Keratinocyte (primary cell): Measurements from ENCODE around the gene GCNT4. TPM values are rescaled to one million over a fixed set of nuclear protein-coding genes. Genes with fewer than 3 reads are reported as not detected.

ENCODE experiments used
- DNase-seq: peaks from one replicate; pipeline ENCODE4 v3.0.0-alpha.2; 2011; ENCODE audit warnings: low read depth, missing footprints, low spot score
- FAIRE-seq: peaks from 2 replicates; lab custom pipeline; 2011; peaks lifted over from hg19 to GRCh38; lab: Jason Lieb, UNC
- H2AFZ ChIP-seq: 2 replicates; pipeline ENCODE4 v1.6.0; 2012; ENCODE audit warnings: low read length, control low read depth, inconsistent platforms; ENCODE audit not compliant: control insufficient read depth
- H3K27ac ChIP-seq: 2 replicates; pipeline ENCODE4 v1.5.1; 2011; ENCODE audit warnings: low read length; ENCODE audit not compliant: control insufficient read depth, insufficient read depth
- H3K27me3 ChIP-seq: 3 replicates; pipeline ENCODE4 v1.6.0; 2011; ENCODE audit warnings: low read length; ENCODE audit not compliant: control insufficient read depth, insufficient read depth; ENCODE audit errors: extremely low read depth
- H3K36me3 ChIP-seq, 2 experiments: 2 replicates in 1 of 2; 3 replicates in 1 of 2; pipeline ENCODE4 v1.5.1; 2011; ENCODE audit warnings: low read length in 2 of 2, mild to moderate bottlenecking in 1 of 2; ENCODE audit not compliant: control insufficient read depth in 2 of 2, insufficient read depth in 2 of 2; ENCODE audit errors: extremely low read depth in 1 of 2
- H3K4me1 ChIP-seq: 3 replicates; pipeline ENCODE4 v1.5.1; 2011; ENCODE audit warnings: low read length; ENCODE audit not compliant: control insufficient read depth, insufficient read depth; ENCODE audit errors: extremely low read depth
- H3K4me2 ChIP-seq: 3 replicates; pipeline ENCODE4 v1.6.0; 2011; ENCODE audit warnings: low read depth, low read length; ENCODE audit not compliant: control insufficient read depth, insufficient read depth; ENCODE audit errors: extremely low read depth
- H3K4me3 ChIP-seq, 3 experiments: fragments of 200-600 bp in 1 of 3; sonication (generic) in 1 of 3; 2 replicates in 2 of 3; 3 replicates in 1 of 3; pipeline ENCODE4 v1.5.1; 2011 to 2016; ENCODE audit warnings: low read length in 3 of 3, mild to moderate bottlenecking in 3 of 3, control low read depth in 2 of 3, inconsistent platforms in 1 of 3, low read depth in 1 of 3, mixed read lengths in 1 of 3, mixed run types in 1 of 3, moderate library complexity in 1 of 3; ENCODE audit not compliant: control insufficient read depth in 2 of 3, insufficient read depth in 2 of 3; ENCODE audit errors: extremely low read depth in 1 of 3
- H3K79me2 ChIP-seq: 2 replicates; pipeline ENCODE4 v1.6.0; 2012; ENCODE audit warnings: low read length; ENCODE audit not compliant: control insufficient read depth, insufficient read depth
- H3K9ac ChIP-seq: 3 replicates; pipeline ENCODE4 v1.6.0; 2011; ENCODE audit warnings: low read length; ENCODE audit not compliant: control insufficient read depth, insufficient read depth; ENCODE audit errors: extremely low read depth
- H3K9me1 ChIP-seq: 3 replicates; pipeline ENCODE4 v1.6.0; 2011; ENCODE audit warnings: low read length; ENCODE audit not compliant: control insufficient read depth, insufficient read depth; ENCODE audit errors: extremely low read depth
- H3K9me3 ChIP-seq: 2 replicates; pipeline ENCODE4 v1.5.1; 2012; ENCODE audit warnings: low read depth, low read length; ENCODE audit not compliant: control insufficient read depth
- H4K20me1 ChIP-seq: 3 replicates; pipeline ENCODE4 v1.6.0; 2011; ENCODE audit warnings: low read length; ENCODE audit not compliant: control insufficient read depth, insufficient read depth; ENCODE audit errors: extremely low read depth
- CTCF ChIP-seq, 3 experiments: IDR thresholded peaks in 1 of 3; conservative IDR thresholded peaks in 1 of 3; optimal IDR thresholded peaks in 1 of 3; 2 replicates in 2 of 3; 3 replicates in 1 of 3; pipeline versions ENCODE3 to v1.5.1; 2011; ENCODE audit warnings: low read length in 3 of 3, mild to moderate bottlenecking in 3 of 3, moderate library complexity in 2 of 3, control low read depth in 1 of 3, inconsistent platforms in 1 of 3; ENCODE audit not compliant: insufficient read depth in 2 of 3; ENCODE audit errors: extremely low read depth in 1 of 3
- EZH2 ChIP-seq: IDR thresholded peaks from one replicate; pipeline ENCODE4 v1.6.1; 2012; ENCODE audit warnings: inconsistent platforms, mild to moderate bottlenecking, low read length, moderate library complexity
- dilution Hi-C: fragments of 300-500 bp; cut with MboI; formaldehyde crosslinking; loops from one replicate; pipeline ENCODE4 v1.7.0; 2020; ENCODE audit warnings: low sequenced_read_pairs; ENCODE audit not compliant: extremely low pct_ligation_motif_present
- polyA plus RNA-seq, 5 experiments: library from polyadenylated mRNA; depleted of rRNA in 3 of 5; stranded (reverse) in 3 of 5; stranded (forward) in 1 of 5; unstranded in 1 of 5; fragments of >200 nt; gene quantifications; 1 replicate in 1 of 5; 2 replicates in 3 of 5; 3 replicates in 1 of 5; pipeline versions ENCODE4 v1.2.1 to v1.2.3, GENCODE V29; 2011 to 2012; ENCODE audit warnings: missing spikeins in 2 of 5, low read depth in 1 of 5, low replicate concordance in 1 of 5

Gene GCNT4
- polyA plus RNA-seq, 1 donor (not counting 4 experiments of a cell fraction or from before 2014, with no cell fraction given): 3.2 TPM

GRCh38 chr5:75091597-75091996 lies 39.2 kb upstream of the GCNT4 start:
- FAIRE-seq (peak; percentile 99), DNase-seq (peak; percentile 66)
- peak overlapping the region in 1 of 3 experiments; percentile 8 for H3K4me3 ChIP-seq
- no peaks in the 10 kb centered on the region for H3K9me3 ChIP-seq
- H3K4me2 ChIP-seq: peak overlapping the region; percentile 68
- no peaks in the 10 kb centered on the region for H3K79me2 ChIP-seq
- H3K27me3 ChIP-seq: no peaks in the 10 kb centered on the region
- peaks cover 32% of the 10 kb centered on the region for H3K4me1 ChIP-seq
- H4K20me1 ChIP-seq: no peaks in the 10 kb centered on the region
- no peaks in the 10 kb centered on the region for H3K9me1 ChIP-seq
- peak overlapping the region; percentile 43 for H3K9ac ChIP-seq
- TF ChIP-seq EZH2 (no peak), CTCF (optimal IDR thresholded peaks at IDR 0.05 in 1 of 3, IDR thresholded peaks at IDR 0.05 in 1 of 3, conservative IDR thresholded peaks at IDR 0.05 in 1 of 3; ENCODE audit: extremely low read depth in 1 of 3, insufficient read depth in 2 of 3, low read length in 3 of 3) (no peak)
- H3K36me3 ChIP-seq: no peaks in the 10 kb centered on the region
- peak overlapping the region; percentile 95 for H2AFZ ChIP-seq
- dilution Hi-C loops: no loop called here
- H3K27ac ChIP-seq: peak overlapping the region; percentile 82

DNA sequence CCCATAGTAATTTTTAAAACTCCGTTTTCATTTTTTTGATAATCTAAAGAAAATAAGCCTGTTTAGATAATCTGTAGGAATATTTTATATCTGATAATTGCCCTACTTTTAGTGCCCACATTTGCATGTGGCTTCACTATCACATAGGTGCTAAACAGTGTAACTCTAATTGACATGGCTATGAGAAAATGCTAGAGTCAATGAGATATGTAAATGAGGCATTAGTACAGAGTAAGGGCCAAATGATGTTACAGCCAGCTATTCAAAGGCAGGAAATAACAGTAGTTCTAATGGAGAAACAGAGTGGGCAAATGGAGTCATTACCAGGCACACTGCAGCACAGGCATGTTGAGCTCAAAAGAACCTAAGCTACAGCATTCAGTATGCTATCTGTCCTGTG lies 37.3 kb upstream of the GCNT4 start:
- no peak overlapping the region for H3K4me3 ChIP-seq
- TF ChIP-seq CTCF (optimal IDR thresholded peaks at IDR 0.05 in 1 of 3, IDR thresholded peaks at IDR 0.05 in 1 of 3, conservative IDR thresholded peaks at IDR 0.05 in 1 of 3; ENCODE audit: extremely low read depth in 1 of 3, insufficient read depth in 2 of 3, low read length in 3 of 3) (no peak), EZH2 (no peak)
- no peak overlapping the region for H3K27ac ChIP-seq
- H3K27me3 ChIP-seq: no peaks in the 10 kb centered on the region
- no peak overlapping the region for H3K4me2 ChIP-seq
- H2AFZ ChIP-seq: no peak overlapping the region
- no peaks in the 10 kb centered on the region for H4K20me1 ChIP-seq
- no peak overlapping the region for H3K9ac ChIP-seq
- no peaks in the 10 kb centered on the region for H3K36me3 ChIP-seq
- DNase-seq: no peak
- no peaks in the 10 kb centered on the region for H3K9me1 ChIP-seq
- H3K4me1 ChIP-seq: peaks cover 26% of the 10 kb centered on the region
- FAIRE-seq: peak; percentile 65
- no peaks in the 10 kb centered on the region for H3K79me2 ChIP-seq
- no peaks in the 10 kb centered on the region for H3K9me3 ChIP-seq
- dilution Hi-C loops: no loop called here
